Esophagus squamous epithelium (tissue), 4 donors: ENCODE results near the gene CCDC182.

Experiments
- CTCF ChIP-seq, 6 experiments: fragments of 450-650 bp in 4 of 6; fragments of 200-600 bp in 2 of 6; sonication (generic) in 2 of 6; IDR thresholded peaks; one replicate each; pipeline ENCODE4 v1.5.1; 2016 to 2019; ENCODE audit warnings: antibody characterized with exemption in 6 of 6, mild to moderate bottlenecking in 4 of 6, moderate library complexity in 4 of 6
- POLR2A ChIP-seq, 4 donors: fragments of 450-650 bp; IDR thresholded peaks; one replicate each; pipeline ENCODE4 v1.6.1; 2017; ENCODE audit warnings: antibody characterized with exemption in 4 of 4, mild to moderate bottlenecking in 4 of 4, moderate library complexity in 3 of 4

- TF ChIP-seq CTCF (IDR thresholded peaks at IDR 0.05) (no peak), POLR2A (IDR thresholded peaks at IDR 0.05) (no peak)
Observed at GRCh38 chr17:57781386-57782061, 36.4 kb upstream of the CCDC182 start.
